Measurements from ENCODE around the gene ERG. TPM values are rescaled to one million over a fixed set of nuclear protein-coding genes. Genes with fewer than 3 reads are reported as not detected.

The ERG gene
- total RNA-seq, 1 donor from 2014 or later = not detected

DNA sequence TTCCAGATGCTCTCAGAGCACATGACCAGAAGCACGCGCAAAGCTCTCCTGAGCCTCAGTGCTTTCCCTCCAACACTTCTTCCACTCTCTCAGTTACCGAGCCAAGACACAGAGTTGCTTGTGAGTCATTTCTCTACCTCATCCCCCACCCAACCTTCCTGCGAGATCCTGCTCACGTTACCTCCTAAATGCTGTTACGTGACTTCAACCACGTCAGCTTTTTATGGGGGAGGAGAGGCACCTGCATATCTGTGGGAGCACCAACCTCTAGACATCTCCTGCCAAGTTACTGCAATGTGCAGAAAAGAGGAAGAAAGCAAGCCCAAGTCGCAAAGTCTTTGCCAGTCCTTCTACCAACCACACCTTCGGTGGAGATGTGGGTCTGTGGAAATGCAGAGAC, 27.2 kb upstream of the ERG start:
- H3K27me3 Mint-ChIP-seq (ENCODE audit: insufficient read depth, low read depth) = no peaks in the 10 kb centered on the region
- no peaks in the 10 kb centered on the region for H4K20me1 ChIP-seq (ENCODE audit: low read depth)
- H3K4me3 Mint-ChIP-seq = no peak overlapping the region
- H3K4me2 ChIP-seq = no peak overlapping the region
- peaks cover 9% of the 10 kb centered on the region for H3K4me1 ChIP-seq
- no peak overlapping the region for H3K4me3 ChIP-seq
- H3K27ac Mint-ChIP-seq = no peak overlapping the region
- H3K9me3 ChIP-seq (ENCODE audit: low read depth) = no peaks in the 10 kb centered on the region
- no peak overlapping the region for H2AFZ ChIP-seq (replicated peaks)
- no peak for DNase-seq (ENCODE audit: low spot score)
- H3K9me3 Mint-ChIP-seq = peaks cover 3% of the 10 kb centered on the region
- no peaks in the 10 kb centered on the region for H3K79me2 ChIP-seq (ENCODE audit: low read depth)
- H3K36me3 ChIP-seq = no peaks in the 10 kb centered on the region
- no peak overlapping the region for H3K9ac ChIP-seq
- H3K4me1 Mint-ChIP-seq = peaks cover 8% of the 10 kb centered on the region
- no peak overlapping the region for H3K27ac ChIP-seq
- no peaks in the 10 kb centered on the region for H3K36me3 Mint-ChIP-seq
- TF ChIP-seq, protein P1, sequence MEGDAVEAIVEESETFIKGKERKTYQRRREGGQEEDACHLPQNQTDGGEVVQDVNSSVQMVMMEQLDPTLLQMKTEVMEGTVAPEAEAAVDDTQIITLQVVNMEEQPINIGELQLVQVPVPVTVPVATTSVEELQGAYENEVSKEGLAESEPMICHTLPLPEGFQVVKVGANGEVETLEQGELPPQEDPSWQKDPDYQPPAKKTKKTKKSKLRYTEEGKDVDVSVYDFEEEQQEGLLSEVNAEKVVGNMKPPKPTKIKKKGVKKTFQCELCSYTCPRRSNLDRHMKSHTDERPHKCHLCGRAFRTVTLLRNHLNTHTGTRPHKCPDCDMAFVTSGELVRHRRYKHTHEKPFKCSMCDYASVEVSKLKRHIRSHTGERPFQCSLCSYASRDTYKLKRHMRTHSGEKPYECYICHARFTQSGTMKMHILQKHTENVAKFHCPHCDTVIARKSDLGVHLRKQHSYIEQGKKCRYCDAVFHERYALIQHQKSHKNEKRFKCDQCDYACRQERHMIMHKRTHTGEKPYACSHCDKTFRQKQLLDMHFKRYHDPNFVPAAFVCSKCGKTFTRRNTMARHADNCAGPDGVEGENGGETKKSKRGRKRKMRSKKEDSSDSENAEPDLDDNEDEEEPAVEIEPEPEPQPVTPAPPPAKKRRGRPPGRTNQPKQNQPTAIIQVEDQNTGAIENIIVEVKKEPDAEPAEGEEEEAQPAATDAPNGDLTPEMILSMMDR (IDR thresholded peaks at IDR 0.05) = no peak
- TF ChIP-seq EZH2phosphoT487 (IDR thresholded peaks at IDR 0.05) (no peak), EZH2 (IDR thresholded peaks at IDR 0.05) (no peak)
- no peaks in the 10 kb centered on the region for H3F3A ChIP-seq (ENCODE audit: low read depth)
- no peaks in the 10 kb centered on the region for H3K27me3 ChIP-seq

DNA sequence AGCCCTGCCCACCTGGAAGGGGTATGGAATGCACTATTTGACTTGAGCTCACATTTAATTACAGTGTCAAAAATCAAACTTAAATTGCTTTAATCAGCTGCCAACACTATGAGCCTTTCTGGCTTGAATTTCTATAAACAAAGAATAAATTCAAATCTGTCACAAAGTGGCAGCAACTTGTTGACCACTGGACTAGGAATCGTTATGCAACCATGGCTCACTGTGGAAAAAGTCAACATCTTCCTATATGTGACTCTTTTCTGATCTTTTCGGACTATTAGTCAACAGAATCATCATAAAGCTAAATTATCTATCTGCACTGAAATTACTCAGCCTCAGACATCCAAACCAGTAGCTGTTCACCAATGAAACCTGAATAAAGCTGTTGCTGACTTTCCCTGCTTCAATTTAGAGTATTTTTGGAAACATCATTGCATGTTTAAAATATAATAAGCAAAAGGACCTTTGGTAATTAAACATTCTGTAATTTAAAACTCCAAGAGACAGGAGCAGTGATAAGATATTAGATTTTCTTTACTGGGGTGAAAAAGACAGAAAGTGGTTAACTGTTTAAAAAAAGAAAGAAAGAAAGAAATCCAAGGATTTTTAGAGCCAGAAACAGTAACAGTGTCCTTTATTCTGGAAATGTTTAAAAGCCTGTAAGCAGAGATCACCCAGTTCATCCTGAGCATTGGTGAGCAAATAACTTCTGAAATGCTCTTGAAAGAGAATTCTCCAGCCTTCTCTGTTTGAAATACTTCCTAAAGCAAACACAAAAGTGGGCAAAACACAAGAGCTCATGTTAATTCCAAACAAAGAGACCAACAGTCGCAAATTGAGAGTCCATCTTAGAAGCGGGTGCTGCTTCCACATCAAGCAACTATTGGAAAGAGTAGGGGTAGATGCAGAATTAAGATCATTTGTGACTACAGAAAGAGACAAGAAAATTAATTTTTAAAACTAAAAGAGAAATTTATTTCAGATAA, 26.2 kb upstream of the ERG start:
- no peaks in the 10 kb centered on the region for H3K27me3 ChIP-seq
- H3K27ac ChIP-seq = no peak overlapping the region
- peak overlapping the region; percentile 56 for H2AFZ ChIP-seq (replicated peaks)
- H3F3A ChIP-seq (ENCODE audit: low read depth) = no peaks in the 10 kb centered on the region
- no peaks in the 10 kb centered on the region for H4K20me1 ChIP-seq (ENCODE audit: low read depth)
- H3K79me2 ChIP-seq (ENCODE audit: low read depth) = no peaks in the 10 kb centered on the region
- Mint-ChIP-seq H3K27ac (no peak overlapping the region), H3K9me3 (peaks cover 3% of the 10 kb centered on the region), H3K4me3 (no peak overlapping the region), H3K36me3 (no peaks in the 10 kb centered on the region), H3K4me1 (peaks cover 8% of the 10 kb centered on the region), H3K27me3 (ENCODE audit: insufficient read depth, low read depth) (no peaks in the 10 kb centered on the region)
- no peak overlapping the region for H3K9ac ChIP-seq
- no peaks in the 10 kb centered on the region for H3K36me3 ChIP-seq
- no peak for DNase-seq (ENCODE audit: low spot score)
- no peak overlapping the region for H3K4me2 ChIP-seq
- TF ChIP-seq, protein P1 (IDR thresholded peaks at IDR 0.05) = no peak
- TF ChIP-seq EZH2phosphoT487 (IDR thresholded peaks at IDR 0.05) (no peak), EZH2 (IDR thresholded peaks at IDR 0.05) (no peak)
- H3K9me3 ChIP-seq (ENCODE audit: low read depth) = no peaks in the 10 kb centered on the region
- H3K4me1 ChIP-seq = peaks cover 9% of the 10 kb centered on the region
- H3K4me3 ChIP-seq = no peak overlapping the region

DNA sequence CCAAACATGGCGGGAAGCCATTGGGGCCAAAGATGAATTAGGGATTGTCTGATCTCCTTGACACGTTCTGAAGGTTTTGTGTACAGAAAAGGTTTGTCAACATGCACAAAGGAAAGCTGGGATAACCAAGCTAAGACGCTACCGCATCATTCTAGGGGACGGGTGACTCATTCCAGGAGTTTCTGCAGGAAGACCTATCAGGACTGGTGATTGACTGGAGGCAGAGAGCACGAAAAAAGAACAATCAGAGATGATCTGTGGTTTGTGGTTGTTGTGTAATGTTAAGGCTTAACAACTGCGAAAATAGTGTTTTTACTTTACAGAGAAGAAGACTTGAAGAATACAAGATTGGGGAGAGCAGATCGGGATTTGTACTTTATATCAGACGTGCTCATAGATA, 22.2 kb upstream of the ERG start:
- no peak overlapping the region for H3K4me2 ChIP-seq
- no peaks in the 10 kb centered on the region for H3F3A ChIP-seq (ENCODE audit: low read depth)
- Mint-ChIP-seq H3K27ac (no peak overlapping the region), H3K4me1 (peaks cover 6% of the 10 kb centered on the region), H3K27me3 (ENCODE audit: insufficient read depth, low read depth) (no peaks in the 10 kb centered on the region), H3K4me3 (no peak overlapping the region), H3K9me3 (no peaks in the 10 kb centered on the region), H3K36me3 (no peaks in the 10 kb centered on the region)
- no peak for DNase-seq (ENCODE audit: low spot score)
- H3K4me3 ChIP-seq = no peak overlapping the region
- no peak overlapping the region for H2AFZ ChIP-seq (replicated peaks)
- H3K79me2 ChIP-seq (ENCODE audit: low read depth) = no peaks in the 10 kb centered on the region
- no peak overlapping the region for H3K27ac ChIP-seq
- no peaks in the 10 kb centered on the region for H4K20me1 ChIP-seq (ENCODE audit: low read depth)
- peaks cover 9% of the 10 kb centered on the region for H3K4me1 ChIP-seq
- no peaks in the 10 kb centered on the region for H3K27me3 ChIP-seq
- H3K9me3 ChIP-seq (ENCODE audit: low read depth) = no peaks in the 10 kb centered on the region
- TF ChIP-seq, protein P1 (IDR thresholded peaks at IDR 0.05) = no peak
- TF ChIP-seq EZH2phosphoT487 (IDR thresholded peaks at IDR 0.05) = no peak
- TF ChIP-seq EZH2 (IDR thresholded peaks at IDR 0.05) = no peak
- H3K36me3 ChIP-seq = no peaks in the 10 kb centered on the region
- H3K9ac ChIP-seq = no peak overlapping the region

All from neural progenitor cell (in vitro differentiated cells).